ENCODE results near the gene SEPSECS.

DNA sequence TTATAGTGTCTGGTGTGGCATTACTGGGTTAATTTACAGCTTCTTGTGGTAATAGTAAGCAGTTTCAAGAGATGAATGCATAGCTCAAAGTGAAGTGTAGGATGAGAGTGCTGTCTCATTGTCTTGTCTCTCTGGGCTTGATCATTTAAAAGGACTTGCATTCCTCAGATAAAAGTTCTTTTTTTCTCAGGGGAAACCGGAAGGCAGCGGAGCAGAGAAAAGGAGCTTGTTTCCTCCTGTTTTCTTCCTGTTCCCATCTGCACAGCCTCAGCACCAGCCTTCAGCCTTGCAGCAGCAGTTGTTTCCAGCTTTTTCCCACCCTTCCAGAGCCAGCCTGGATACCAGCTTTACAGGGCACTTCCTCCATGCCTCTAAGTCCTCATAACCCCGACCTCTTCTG, 68.1 kb downstream of the SEPSECS start:
- TF ChIP-seq, protein P1, sequence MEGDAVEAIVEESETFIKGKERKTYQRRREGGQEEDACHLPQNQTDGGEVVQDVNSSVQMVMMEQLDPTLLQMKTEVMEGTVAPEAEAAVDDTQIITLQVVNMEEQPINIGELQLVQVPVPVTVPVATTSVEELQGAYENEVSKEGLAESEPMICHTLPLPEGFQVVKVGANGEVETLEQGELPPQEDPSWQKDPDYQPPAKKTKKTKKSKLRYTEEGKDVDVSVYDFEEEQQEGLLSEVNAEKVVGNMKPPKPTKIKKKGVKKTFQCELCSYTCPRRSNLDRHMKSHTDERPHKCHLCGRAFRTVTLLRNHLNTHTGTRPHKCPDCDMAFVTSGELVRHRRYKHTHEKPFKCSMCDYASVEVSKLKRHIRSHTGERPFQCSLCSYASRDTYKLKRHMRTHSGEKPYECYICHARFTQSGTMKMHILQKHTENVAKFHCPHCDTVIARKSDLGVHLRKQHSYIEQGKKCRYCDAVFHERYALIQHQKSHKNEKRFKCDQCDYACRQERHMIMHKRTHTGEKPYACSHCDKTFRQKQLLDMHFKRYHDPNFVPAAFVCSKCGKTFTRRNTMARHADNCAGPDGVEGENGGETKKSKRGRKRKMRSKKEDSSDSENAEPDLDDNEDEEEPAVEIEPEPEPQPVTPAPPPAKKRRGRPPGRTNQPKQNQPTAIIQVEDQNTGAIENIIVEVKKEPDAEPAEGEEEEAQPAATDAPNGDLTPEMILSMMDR (IDR thresholded peaks at IDR 0.05) = no peak
- TF ChIP-seq POLR2A (IDR thresholded peaks at IDR 0.05) = no peak

Data from vagina (tissue), 2 donors.